ENCODE measurements around the gene FAM50B. TPM values are rescaled to one million over a fixed set of nuclear protein-coding genes. Genes with fewer than 3 reads are reported as not detected.

FAM50B gene
- total and polyA plus RNA-seq, 3 experiments from 2014 or later: 7.3 to 10.3 (median 7.5) TPM

DNA sequence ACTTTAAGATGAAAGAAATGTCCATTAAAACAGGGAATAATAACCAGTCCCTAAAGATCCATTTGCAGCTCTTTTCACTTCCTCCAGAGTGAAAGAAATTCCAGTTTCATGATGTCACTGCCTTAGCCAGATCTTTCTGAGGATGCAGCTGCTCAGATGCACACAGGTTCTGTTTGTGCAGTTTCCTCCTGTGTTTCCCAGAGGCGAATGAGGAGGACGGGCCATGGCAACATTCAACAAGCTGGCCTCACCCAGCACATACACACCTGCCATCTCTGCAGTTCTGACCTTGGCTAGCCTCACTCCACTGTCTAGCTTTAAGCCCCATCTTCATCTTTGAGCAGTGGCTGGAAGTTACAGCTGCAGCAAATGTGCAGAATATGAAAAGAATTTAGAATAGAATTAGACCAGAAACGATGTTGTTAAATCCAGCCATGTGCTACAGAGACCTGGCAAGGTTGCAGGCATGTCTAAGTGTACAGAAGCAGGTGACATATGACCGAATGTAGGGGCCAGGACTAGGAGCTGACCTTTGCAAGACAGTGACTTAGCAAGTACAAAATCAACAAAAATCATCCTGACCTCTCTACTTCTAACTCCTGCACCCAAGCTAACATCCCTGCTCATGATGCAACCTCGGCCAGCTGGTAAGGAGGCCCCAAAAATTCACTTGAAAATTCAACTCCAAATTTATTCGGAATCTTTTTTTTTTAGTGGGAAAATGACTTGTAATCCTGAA, 35.0 kb downstream of the FAM50B start:
- H3K27ac Mint-ChIP-seq: no peak overlapping the region
- no peak overlapping the region for H3K4me3 ChIP-seq (ENCODE audit: low read length)
- no peaks in the 10 kb centered on the region for H3K9me3 ChIP-seq (ENCODE audit: low read length)
- ChIA-PET POLR2A (no interaction called here), CTCF (interaction anchor here (1.0 kb wide), 1 partner anchor 35 kb away, joined by 3 read pairs; the partner anchor contains the start of gene FAM50B)
- H3K27me3 ChIP-seq (ENCODE audit: insufficient read depth, low read length, poor library complexity, severe bottlenecking): no peaks in the 10 kb centered on the region
- peaks cover 8 to 23% of the 10 kb centered on the region in 2 donors for H3K27me3 Mint-ChIP-seq
- no peaks in the 10 kb centered on the region for H3K4me1 Mint-ChIP-seq
- no peaks in the 10 kb centered on the region for H3K36me3 Mint-ChIP-seq
- no peaks in the 10 kb centered on the region for H3K4me1 ChIP-seq (ENCODE audit: insufficient read depth, low read length)
- no peaks in the 10 kb centered on the region for H3K9me3 Mint-ChIP-seq
- H3K36me3 ChIP-seq (ENCODE audit: insufficient read depth, low read length): no peaks in the 10 kb centered on the region
- DNase-seq: no peak
- no peak overlapping the region for H3K4me3 Mint-ChIP-seq
- no peak overlapping the region for H3K27ac ChIP-seq (ENCODE audit: low read depth, low read length)

DNA sequence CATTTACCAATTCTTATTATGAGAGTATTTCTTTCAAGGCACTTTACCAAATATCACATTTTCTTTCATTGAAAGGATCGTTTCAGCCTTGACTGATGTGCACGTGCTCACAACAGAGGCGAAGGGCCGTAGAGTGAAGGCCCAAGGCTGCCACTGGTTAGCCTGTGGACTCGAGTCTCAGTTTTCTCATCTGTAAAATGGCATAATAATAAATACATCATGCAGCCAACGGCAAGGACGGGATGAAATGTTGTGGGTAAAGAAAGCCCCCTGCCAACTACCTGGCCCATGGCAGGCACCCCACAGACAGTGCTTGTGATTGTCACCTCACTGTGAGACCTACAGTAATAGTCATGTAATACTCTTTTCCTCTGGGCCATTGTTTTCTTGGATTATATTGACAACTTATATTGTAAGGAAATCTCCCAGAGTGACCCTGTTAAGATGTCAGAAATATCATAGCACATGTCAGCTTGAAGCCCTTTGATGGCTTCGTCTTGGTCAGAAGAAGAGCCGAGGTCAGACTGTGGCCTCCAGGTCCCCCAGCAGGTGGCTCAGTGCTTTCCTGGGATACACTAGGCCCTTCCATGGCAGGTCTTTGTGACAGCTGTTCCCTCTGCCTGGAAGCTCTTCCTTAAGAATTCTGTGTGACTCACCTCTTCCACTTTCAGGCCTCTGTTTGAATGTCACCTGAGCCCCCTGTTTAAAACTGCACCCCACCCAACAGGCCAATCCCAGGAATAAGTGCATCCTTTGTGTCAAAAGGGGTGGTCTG, 36.3 kb downstream of the FAM50B start:
- Histone ChIP-seq H3K27ac (ENCODE audit: low read depth, low read length) (no peak overlapping the region), H3K36me3 (ENCODE audit: insufficient read depth, low read length) (no peaks in the 10 kb centered on the region), H3K4me1 (ENCODE audit: insufficient read depth, low read length) (no peaks in the 10 kb centered on the region), H3K9me3 (ENCODE audit: low read length) (no peaks in the 10 kb centered on the region), H3K27me3 (ENCODE audit: insufficient read depth, low read length, poor library complexity, severe bottlenecking) (peaks cover 3% of the 10 kb centered on the region), H3K4me3 (ENCODE audit: low read length) (no peak overlapping the region)
- no peak overlapping the region for H3K4me3 Mint-ChIP-seq
- no peaks in the 10 kb centered on the region for H3K4me1 Mint-ChIP-seq
- H3K27me3 Mint-ChIP-seq: peaks cover 8 to 21% of the 10 kb centered on the region in 2 donors
- ChIA-PET POLR2A (no interaction called here), CTCF (no interaction called here)
- no peaks in the 10 kb centered on the region for H3K36me3 Mint-ChIP-seq
- no peaks in the 10 kb centered on the region for H3K9me3 Mint-ChIP-seq
- no peak for DNase-seq
- no peak overlapping the region for H3K27ac Mint-ChIP-seq

DNA sequence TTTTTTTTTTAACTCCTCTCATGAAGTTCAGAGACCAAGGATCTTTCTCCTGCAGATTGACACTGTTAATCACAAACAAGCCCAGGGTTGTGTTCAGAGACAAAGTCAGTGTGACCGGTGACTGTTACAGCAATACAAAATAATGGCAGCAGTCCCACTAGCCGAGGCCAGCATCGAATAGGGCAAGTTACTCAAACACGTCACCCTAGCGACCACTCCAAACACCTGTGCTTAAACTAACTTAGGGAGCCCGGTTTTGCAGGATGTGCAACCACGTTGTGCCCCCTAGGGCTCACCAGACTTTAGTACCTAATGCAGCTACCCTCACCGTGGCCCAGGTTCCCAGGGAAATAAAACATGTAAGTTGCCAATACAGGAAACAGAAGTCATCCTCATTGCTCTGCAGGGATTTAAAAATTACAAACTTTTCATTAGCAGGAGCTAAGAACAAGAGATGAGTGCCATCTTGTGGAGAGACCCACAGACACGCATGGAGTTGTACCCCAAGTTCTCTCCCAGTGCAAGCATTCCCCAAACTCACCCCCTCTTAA, 38.1 kb downstream of the FAM50B start:
- Mint-ChIP-seq H3K4me1 (no peaks in the 10 kb centered on the region), H3K27me3 (peaks cover 5 to 7% of the 10 kb centered on the region in 2 donors), H3K27ac (no peak overlapping the region), H3K4me3 (no peak overlapping the region), H3K36me3 (no peaks in the 10 kb centered on the region), H3K9me3 (no peaks in the 10 kb centered on the region)
- no peaks in the 10 kb centered on the region for H3K36me3 ChIP-seq (ENCODE audit: insufficient read depth, low read length)
- POLR2A ChIA-PET: no interaction called here
- no peak for DNase-seq
- H3K4me1 ChIP-seq (ENCODE audit: insufficient read depth, low read length): no peaks in the 10 kb centered on the region
- H3K4me3 ChIP-seq (ENCODE audit: low read length): no peak overlapping the region
- H3K27ac ChIP-seq (ENCODE audit: low read depth, low read length): no peak overlapping the region
- H3K27me3 ChIP-seq (ENCODE audit: insufficient read depth, low read length, poor library complexity, severe bottlenecking): peaks cover 3% of the 10 kb centered on the region
- CTCF ChIA-PET: interaction anchor here (0.7 to 1.3 kb wide), 3 partner anchors 46 to 186 kb away, joined by 3 read pairs; no protein-coding TSS in a partner anchor
- H3K9me3 ChIP-seq (ENCODE audit: low read length): no peaks in the 10 kb centered on the region

DNA sequence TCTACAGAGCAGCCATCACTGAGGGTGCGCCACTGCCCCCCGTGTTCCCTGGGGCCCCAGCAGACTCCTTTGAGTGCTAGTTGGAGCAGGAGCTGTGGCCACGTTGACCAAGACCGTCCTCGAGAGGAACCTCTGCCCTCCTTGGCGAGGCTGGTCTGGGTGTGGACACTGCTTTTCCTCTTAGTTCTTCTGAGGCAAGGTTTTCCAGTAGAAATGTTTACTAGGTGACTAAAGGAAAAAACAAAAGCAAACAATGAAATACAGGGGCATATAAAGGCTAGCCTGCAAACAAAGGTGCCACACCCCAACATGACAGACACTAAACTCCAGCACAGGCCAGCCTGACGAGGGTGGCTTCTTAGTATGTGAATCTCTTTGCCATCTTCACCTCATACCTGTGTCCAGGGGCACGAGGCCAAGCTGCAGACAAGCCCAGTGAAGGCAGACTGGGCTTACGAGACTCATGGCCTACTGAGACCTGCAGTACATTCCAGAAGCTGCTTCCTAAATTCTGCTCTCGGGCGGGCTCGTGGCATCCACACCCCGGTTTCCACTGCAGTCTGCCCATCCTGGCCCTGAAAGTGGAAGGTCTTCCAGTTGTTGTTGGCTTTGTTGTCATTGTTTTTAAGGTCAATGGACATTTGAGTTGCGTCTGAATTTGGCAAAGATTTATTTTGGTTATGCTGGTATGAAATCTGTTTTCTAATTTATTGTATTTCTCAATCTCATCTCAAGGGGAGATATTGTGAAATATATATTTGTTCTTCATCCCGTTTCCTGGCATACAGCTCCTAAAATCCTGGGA, 39.2 kb downstream of the FAM50B start:
- DNase-seq: no peak
- POLR2A ChIA-PET: no interaction called here

DNA sequence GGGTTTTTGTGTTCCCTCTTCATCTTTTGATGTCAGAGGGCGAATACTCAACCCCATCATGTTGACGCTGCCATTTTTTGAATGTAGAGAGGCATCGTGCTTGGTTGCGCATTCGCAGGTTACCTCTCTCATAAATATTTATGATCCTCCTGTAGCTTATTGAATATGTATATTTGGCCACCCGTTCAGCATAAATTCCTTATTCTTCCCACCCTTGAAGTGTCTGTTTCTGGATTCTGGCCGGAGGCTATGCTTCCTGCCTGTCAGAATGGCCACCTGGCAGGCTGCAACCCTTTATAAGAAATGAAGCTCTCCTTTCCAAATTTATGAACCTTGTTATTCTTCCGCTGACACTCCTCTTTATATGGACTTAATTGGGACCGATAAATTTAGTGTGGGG, 40.9 kb downstream of the FAM50B start:
- no peaks in the 10 kb centered on the region for H3K4me1 ChIP-seq (ENCODE audit: insufficient read depth, low read length)
- H3K4me1 Mint-ChIP-seq: no peaks in the 10 kb centered on the region
- H3K9me3 Mint-ChIP-seq: peaks cover 0 to 2% (median 0%) of the 10 kb centered on the region in 5 donors
- no peak overlapping the region for H3K4me3 ChIP-seq (ENCODE audit: low read length)
- ChIA-PET POLR2A (no interaction called here), CTCF (no interaction called here)
- H3K27ac Mint-ChIP-seq: no peak overlapping the region
- H3K27me3 Mint-ChIP-seq: peaks cover 2 to 3% of the 10 kb centered on the region in 2 donors
- no peak overlapping the region for H3K4me3 Mint-ChIP-seq
- no peaks in the 10 kb centered on the region for H3K9me3 ChIP-seq (ENCODE audit: low read length)
- no peaks in the 10 kb centered on the region for H3K36me3 ChIP-seq (ENCODE audit: insufficient read depth, low read length)
- DNase-seq: no peak
- H3K27me3 ChIP-seq (ENCODE audit: insufficient read depth, low read length, poor library complexity, severe bottlenecking): peaks cover 3% of the 10 kb centered on the region
- no peak overlapping the region for H3K27ac ChIP-seq (ENCODE audit: low read depth, low read length)
- no peaks in the 10 kb centered on the region for H3K36me3 Mint-ChIP-seq

More for the DNA sequence above, 39.2 kb downstream of the FAM50B start:
- Mint-ChIP-seq H3K9me3 (peaks cover 0 to 1% (median 0%) of the 10 kb centered on the region in 5 donors), H3K27ac (no peak overlapping the region), H3K27me3 (peaks cover 0 to 7% of the 10 kb centered on the region in 2 donors), H3K4me1 (no peaks in the 10 kb centered on the region), H3K4me3 (no peak overlapping the region), H3K36me3 (no peaks in the 10 kb centered on the region)
- Histone ChIP-seq H3K4me1 (ENCODE audit: insufficient read depth, low read length) (no peaks in the 10 kb centered on the region), H3K4me3 (ENCODE audit: low read length) (no peak overlapping the region), H3K27ac (ENCODE audit: low read depth, low read length) (no peak overlapping the region), H3K9me3 (ENCODE audit: low read length) (no peaks in the 10 kb centered on the region), H3K36me3 (ENCODE audit: insufficient read depth, low read length) (no peaks in the 10 kb centered on the region), H3K27me3 (ENCODE audit: insufficient read depth, low read length, poor library complexity, severe bottlenecking) (peaks cover 3% of the 10 kb centered on the region)
- CTCF ChIA-PET: interaction anchor here (0.7 to 1.3 kb wide), 3 partner anchors 45 to 185 kb away, joined by 3 read pairs; no protein-coding TSS in a partner anchor

DNA sequence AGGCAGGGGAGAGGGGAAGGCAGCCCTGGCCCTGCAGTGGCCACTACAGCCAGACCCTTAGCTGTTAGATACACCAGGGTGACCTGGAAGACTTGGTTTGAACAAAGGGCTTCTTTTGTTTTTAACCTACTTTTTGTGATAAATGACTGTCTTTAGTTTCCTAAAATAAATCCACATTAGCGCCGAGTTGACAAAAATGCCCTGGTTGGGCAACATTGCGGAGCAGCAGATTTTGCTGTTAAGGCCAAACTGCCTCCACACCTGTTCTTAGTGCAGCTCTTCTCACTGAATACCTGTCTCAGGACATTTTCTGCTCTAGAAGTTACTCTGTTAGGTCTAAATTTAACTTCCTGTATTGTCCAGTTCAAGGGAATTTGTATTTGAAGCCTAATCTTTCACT, 42.7 kb downstream of the FAM50B start:
- H3K4me1 Mint-ChIP-seq: no peaks in the 10 kb centered on the region
- no peaks in the 10 kb centered on the region for H3K36me3 Mint-ChIP-seq
- Histone ChIP-seq H3K4me3 (ENCODE audit: low read length) (no peak overlapping the region), H3K27ac (ENCODE audit: low read depth, low read length) (no peak overlapping the region), H3K9me3 (ENCODE audit: low read length) (no peaks in the 10 kb centered on the region), H3K27me3 (ENCODE audit: insufficient read depth, low read length, poor library complexity, severe bottlenecking) (peaks cover 3% of the 10 kb centered on the region), H3K4me1 (ENCODE audit: insufficient read depth, low read length) (no peaks in the 10 kb centered on the region), H3K36me3 (ENCODE audit: insufficient read depth, low read length) (no peaks in the 10 kb centered on the region)
- peaks cover 0 to 2% (median 0%) of the 10 kb centered on the region in 5 donors for H3K9me3 Mint-ChIP-seq
- ChIA-PET CTCF (no interaction called here), POLR2A (no interaction called here)
- no peak overlapping the region for H3K4me3 Mint-ChIP-seq
- no peak for DNase-seq
- H3K27me3 Mint-ChIP-seq: peaks cover 2 to 3% of the 10 kb centered on the region in 2 donors
- H3K27ac Mint-ChIP-seq: no peak overlapping the region

DNA sequence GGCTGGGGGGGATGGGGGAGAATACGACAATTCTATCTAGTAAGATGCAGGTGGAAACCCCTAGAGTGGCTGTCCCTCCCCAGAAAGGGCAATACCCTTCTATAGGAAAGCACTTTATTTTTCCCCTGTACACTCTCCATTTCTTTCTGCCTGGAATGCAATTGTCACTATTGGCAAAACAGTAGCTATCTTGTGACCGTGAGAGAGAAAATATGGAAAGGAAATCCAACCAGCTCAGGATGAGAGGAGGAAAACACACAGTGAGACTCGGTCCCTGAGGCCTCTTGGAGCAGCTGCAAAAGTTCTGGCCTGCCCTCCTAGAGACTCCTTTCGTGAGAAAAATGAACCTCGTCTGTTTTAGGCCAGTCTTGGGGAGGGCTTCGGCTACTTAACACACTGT, 43.4 kb downstream of the FAM50B start:
- Histone ChIP-seq H3K27ac (ENCODE audit: low read depth, low read length) (no peak overlapping the region), H3K36me3 (ENCODE audit: insufficient read depth, low read length) (no peaks in the 10 kb centered on the region), H3K4me3 (ENCODE audit: low read length) (no peak overlapping the region), H3K27me3 (ENCODE audit: insufficient read depth, low read length, poor library complexity, severe bottlenecking) (peaks cover 3% of the 10 kb centered on the region), H3K9me3 (ENCODE audit: low read length) (no peaks in the 10 kb centered on the region), H3K4me1 (ENCODE audit: insufficient read depth, low read length) (no peaks in the 10 kb centered on the region)
- POLR2A ChIA-PET: no interaction called here
- Mint-ChIP-seq H3K4me3 (no peak overlapping the region), H3K27ac (no peak overlapping the region), H3K36me3 (no peaks in the 10 kb centered on the region), H3K27me3 (peaks cover 2 to 7% of the 10 kb centered on the region in 2 donors), H3K4me1 (no peaks in the 10 kb centered on the region), H3K9me3 (peaks cover 0 to 2% (median 0%) of the 10 kb centered on the region in 5 donors)
- DNase-seq: no peak
- CTCF ChIA-PET: interaction anchor here (0.8 kb wide), 1 partner anchor 593 kb away, joined by 3 read pairs; no protein-coding TSS in a partner anchor

All from CD8-positive, alpha-beta memory T cell (primary cell).